ENCODE data around the gene MYEOV.

MYEOV gene

DNA sequence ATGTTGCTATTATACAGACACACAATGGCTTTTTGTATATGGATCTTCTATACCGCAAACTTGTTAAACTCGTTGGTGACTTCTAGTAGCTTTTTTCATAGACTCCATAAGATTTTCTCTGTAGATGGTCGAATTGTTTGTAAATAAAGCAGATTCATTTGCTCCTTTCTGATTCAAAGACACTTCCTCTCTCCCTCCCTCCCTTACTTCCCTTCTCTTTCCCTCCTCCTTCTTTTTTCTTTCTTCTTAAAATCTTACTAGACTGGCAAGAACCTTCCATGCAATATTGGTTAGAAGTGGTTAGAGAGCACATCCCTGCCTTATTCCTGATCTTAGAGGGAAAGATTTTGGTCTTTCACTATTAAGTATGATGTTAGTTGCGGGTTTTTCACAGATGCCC is 36.4 kb downstream of the MYEOV start:
- Histone ChIP-seq H3K79me2 (ENCODE audit: control insufficient read depth, insufficient read depth, low read length, unreplicated experiment) (no peaks in the 10 kb centered on the region), H3K36me3 (ENCODE audit: insufficient read depth, low read length) (no peaks in the 10 kb centered on the region; the same call in 1 of the 2 replicates), H3K4me3 (ENCODE audit: low read depth, low read length) (no peak overlapping the region), H2AFZ (ENCODE audit: low read length, unreplicated experiment) (no peak overlapping the region), H3K4me1 (ENCODE audit: control insufficient read depth, insufficient read depth, low read length, unreplicated experiment) (no peaks in the 10 kb centered on the region), H3K27ac (ENCODE audit: low read depth, low read length) (no peak overlapping the region), H3K27me3 (ENCODE audit: insufficient read depth, low read length) (no peaks in the 10 kb centered on the region)

DNA sequence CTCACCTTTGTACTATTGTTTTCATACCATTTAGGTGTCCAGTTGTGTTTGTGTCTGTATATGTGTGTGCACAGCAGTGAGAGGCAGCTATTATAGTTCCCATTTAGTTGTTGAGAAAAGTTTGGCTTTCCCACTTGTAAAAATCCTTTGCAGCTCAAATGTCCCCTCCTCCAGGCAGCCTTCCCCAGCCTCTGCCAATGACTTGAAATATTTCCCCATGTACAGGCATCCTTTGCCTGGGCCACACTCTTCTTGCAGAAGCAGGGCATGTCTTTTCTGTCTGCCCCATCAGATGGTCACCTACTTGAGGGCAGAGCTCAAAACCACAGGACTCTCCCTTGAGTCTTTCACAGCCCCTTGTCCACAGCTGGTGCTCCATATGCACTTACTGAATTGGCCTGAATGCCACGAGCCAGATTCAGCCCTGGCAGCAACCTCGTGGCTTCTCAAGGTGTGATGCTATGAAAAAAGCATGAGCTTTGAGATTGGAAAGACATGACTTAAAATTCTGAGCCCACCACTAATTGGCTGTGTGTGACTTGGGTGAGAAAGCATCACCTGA is 39.3 kb downstream of the MYEOV start:
- Histone ChIP-seq H3K36me3 (ENCODE audit: insufficient read depth, low read length) (no peaks in the 10 kb centered on the region; the same call in 1 of the 2 replicates), H3K4me3 (ENCODE audit: low read depth, low read length) (no peak overlapping the region), H3K27me3 (ENCODE audit: insufficient read depth, low read length) (no peaks in the 10 kb centered on the region), H3K79me2 (ENCODE audit: control insufficient read depth, insufficient read depth, low read length, unreplicated experiment) (no peaks in the 10 kb centered on the region), H2AFZ (ENCODE audit: low read length, unreplicated experiment) (no peak overlapping the region), H3K4me1 (ENCODE audit: control insufficient read depth, insufficient read depth, low read length, unreplicated experiment) (peaks cover 8% of the 10 kb centered on the region), H3K27ac (ENCODE audit: low read depth, low read length) (no peak overlapping the region)

DNA sequence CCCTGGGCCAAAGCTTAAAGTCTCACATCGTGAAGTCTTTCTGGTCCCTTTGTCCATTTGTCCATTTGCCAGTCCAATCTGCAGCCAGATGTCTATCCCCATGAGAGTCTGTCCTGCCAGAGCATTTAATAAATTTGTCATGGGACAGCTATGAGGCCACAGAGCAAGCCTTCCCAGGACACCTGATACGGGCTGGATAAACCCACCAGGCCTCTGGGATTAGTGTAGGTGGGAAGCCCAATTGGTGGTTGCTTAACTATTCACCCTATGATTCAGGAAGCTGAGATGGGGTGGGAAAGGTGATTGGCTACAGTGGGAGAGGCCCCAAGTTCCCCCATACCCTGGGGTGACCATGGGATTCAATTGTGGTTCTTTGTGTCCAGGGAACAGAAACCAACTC is 39.9 kb downstream of the MYEOV start:
- Histone ChIP-seq H3K4me3 (ENCODE audit: low read depth, low read length) (no peak overlapping the region), H3K36me3 (ENCODE audit: insufficient read depth, low read length) (no peaks in the 10 kb centered on the region; the same call in 1 of the 2 replicates), H3K27me3 (ENCODE audit: insufficient read depth, low read length) (no peaks in the 10 kb centered on the region), H2AFZ (ENCODE audit: low read length, unreplicated experiment) (no peak overlapping the region), H3K79me2 (ENCODE audit: control insufficient read depth, insufficient read depth, low read length, unreplicated experiment) (no peaks in the 10 kb centered on the region), H3K4me1 (ENCODE audit: control insufficient read depth, insufficient read depth, low read length, unreplicated experiment) (peaks cover 8% of the 10 kb centered on the region), H3K27ac (ENCODE audit: low read depth, low read length) (no peak overlapping the region)

DNA sequence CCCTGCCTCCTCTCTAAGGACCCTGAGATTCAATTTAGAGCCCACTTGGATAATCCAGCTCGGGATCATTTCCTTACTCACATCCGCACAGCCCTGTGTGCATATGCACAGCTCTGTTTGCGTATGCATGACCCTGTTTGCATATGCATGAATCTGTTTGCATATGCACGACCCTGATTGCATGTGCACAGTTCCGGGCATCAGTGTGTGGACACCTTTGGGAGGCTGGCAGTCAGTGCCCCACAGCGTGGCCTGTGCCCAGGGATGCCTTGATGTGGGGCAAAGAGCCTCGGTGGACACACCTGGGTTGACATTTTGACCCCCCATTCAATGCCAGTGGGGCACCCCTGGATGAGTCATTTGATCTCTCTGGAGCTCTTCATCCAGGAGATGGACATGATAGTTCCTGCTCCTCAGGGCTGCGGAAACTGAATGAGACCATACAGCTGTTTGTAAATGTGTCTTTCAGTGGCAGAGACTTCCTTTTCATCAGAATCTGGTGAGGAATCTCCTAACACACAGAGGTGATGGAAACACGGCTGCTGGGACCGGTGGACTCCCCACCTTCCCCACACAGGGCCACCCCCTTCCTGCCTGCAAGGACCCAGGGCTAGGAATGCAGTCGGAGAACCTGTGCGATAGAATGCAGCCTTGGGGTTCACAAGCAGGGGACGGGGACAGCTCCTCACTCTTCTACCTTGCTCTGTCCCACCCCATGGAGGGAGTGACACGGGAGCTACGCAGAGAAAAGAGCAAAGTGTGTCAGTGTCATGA is 41.2 kb downstream of the MYEOV start:
- H3K27ac ChIP-seq (ENCODE audit: low read depth, low read length) = no peak overlapping the region
- no peaks in the 10 kb centered on the region; the same call in 1 of the 2 replicates for H3K36me3 ChIP-seq (ENCODE audit: insufficient read depth, low read length)
- no peaks in the 10 kb centered on the region for H3K79me2 ChIP-seq (ENCODE audit: control insufficient read depth, insufficient read depth, low read length, unreplicated experiment)
- H3K4me1 ChIP-seq (ENCODE audit: control insufficient read depth, insufficient read depth, low read length, unreplicated experiment) = peaks cover 8% of the 10 kb centered on the region
- H2AFZ ChIP-seq (ENCODE audit: low read length, unreplicated experiment) = no peak overlapping the region
- no peaks in the 10 kb centered on the region for H3K27me3 ChIP-seq (ENCODE audit: insufficient read depth, low read length)
- H3K4me3 ChIP-seq (ENCODE audit: low read depth, low read length) = no peak overlapping the region

DNA sequence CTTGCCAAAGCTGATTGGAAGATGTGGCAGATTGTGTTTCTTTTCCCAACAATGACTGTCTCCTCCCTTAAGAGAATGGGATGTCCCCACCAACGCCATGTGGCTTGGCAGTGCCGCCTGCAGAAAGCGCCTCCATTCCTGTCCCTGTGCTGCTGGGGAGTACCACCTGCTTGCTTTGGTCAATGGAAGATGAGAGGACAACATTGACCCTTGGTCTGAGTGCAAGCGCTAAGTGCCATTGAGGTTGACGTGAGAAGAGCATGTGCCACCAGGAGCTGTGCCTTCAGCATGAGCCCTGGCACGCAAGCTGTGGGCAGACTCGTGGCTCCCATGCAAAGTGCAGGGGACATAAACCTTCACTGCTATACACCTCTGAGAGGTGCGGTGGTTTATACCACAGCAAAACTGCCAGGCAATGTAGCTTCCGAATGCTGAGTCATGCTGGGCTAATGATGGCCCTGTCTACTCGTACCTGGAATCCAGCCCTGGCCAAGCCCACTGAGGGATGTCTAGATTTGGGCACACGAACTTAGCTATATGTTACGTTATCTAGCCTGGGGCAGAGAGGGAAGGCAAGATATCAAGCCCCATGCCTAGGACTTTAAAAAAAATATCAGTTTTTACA is 41.9 kb downstream of the MYEOV start:
- no peaks in the 10 kb centered on the region; the same call in 1 of the 2 replicates for H3K36me3 ChIP-seq (ENCODE audit: insufficient read depth, low read length)
- H3K79me2 ChIP-seq (ENCODE audit: control insufficient read depth, insufficient read depth, low read length, unreplicated experiment) = no peaks in the 10 kb centered on the region
- no peak overlapping the region for H2AFZ ChIP-seq (ENCODE audit: low read length, unreplicated experiment)
- no peak overlapping the region for H3K27ac ChIP-seq (ENCODE audit: low read depth, low read length)
- no peak overlapping the region for H3K4me3 ChIP-seq (ENCODE audit: low read depth, low read length)
- H3K27me3 ChIP-seq (ENCODE audit: insufficient read depth, low read length) = no peaks in the 10 kb centered on the region
- H3K4me1 ChIP-seq (ENCODE audit: control insufficient read depth, insufficient read depth, low read length, unreplicated experiment) = peaks cover 8% of the 10 kb centered on the region

DNA sequence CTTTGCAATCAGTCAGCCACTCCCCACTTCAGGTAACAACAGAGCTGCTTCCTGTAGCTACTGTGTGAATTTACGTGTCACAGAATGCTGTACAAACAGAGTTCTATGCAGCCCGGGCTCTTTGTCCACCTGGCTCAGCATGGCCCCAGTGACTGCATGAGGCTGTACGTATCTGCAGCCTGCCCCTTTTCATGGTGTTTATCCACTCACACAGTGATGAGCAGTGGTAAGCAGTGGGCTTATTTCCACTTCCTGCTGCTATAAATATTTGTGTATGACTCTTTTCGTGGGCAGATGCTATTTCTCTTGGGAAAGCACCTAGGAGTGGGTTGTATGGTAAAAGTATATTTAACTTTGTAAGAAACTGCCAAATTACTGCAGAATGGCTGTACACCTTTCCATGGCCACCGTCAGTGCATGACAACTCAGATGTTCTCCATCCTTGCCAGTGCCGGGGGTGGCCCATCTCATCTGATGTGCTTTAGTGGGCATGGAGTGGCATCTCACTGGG is 43.3 kb downstream of the MYEOV start:
- Histone ChIP-seq H3K4me1 (ENCODE audit: control insufficient read depth, insufficient read depth, low read length, unreplicated experiment) (peaks cover 8% of the 10 kb centered on the region), H3K79me2 (ENCODE audit: control insufficient read depth, insufficient read depth, low read length, unreplicated experiment) (no peaks in the 10 kb centered on the region), H3K27me3 (ENCODE audit: insufficient read depth, low read length) (no peaks in the 10 kb centered on the region), H3K36me3 (ENCODE audit: insufficient read depth, low read length) (no peaks in the 10 kb centered on the region; the same call in 1 of the 2 replicates), H3K4me3 (ENCODE audit: low read depth, low read length) (no peak overlapping the region), H3K27ac (ENCODE audit: low read depth, low read length) (no peak overlapping the region), H2AFZ (ENCODE audit: low read length, unreplicated experiment) (no peak overlapping the region)

DNA sequence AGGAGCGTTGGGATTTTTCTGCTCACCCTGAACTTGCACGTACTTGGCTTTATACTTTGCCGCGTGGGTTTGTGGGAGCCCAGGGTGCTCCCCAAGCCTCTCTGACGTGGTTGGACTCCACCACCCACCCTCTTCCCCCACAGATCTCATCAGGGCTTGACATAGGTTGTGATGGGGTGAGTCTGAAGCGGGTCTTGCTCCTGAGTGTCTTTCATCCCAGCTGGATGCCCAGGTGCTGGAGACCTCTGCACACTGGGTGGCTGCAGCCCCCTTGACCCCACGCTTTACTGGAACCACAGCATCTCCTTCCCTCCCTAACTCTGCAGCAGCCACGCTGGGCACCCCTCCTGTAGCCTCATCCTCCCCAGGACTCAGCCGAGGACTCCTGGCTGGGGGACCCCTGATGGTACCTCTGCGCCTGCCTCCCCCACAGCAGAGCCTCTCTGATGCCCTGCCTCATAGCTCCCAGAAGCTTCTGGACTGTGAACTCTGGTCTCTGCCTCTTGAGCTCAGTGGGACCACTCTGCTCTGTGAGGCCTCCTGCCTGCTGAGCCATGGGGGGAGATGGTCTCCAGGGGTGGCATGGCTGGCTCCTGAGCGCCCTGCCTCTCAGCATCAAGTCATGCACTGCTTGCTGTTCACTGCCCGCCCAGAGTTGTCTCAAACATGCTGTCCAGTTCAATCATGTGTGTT is 45.2 kb downstream of the MYEOV start:
- H3K36me3 ChIP-seq (ENCODE audit: insufficient read depth, low read length) = no peaks in the 10 kb centered on the region
- no peaks in the 10 kb centered on the region for H3K27me3 ChIP-seq (ENCODE audit: insufficient read depth, low read length)
- peaks cover 8% of the 10 kb centered on the region for H3K4me1 ChIP-seq (ENCODE audit: control insufficient read depth, insufficient read depth, low read length, unreplicated experiment)
- H2AFZ ChIP-seq (ENCODE audit: low read length, unreplicated experiment) = no peak overlapping the region
- H3K27ac ChIP-seq (ENCODE audit: low read depth, low read length) = no peak overlapping the region
- no peak overlapping the region for H3K4me3 ChIP-seq (ENCODE audit: low read depth, low read length)
- no peaks in the 10 kb centered on the region for H3K79me2 ChIP-seq (ENCODE audit: control insufficient read depth, insufficient read depth, low read length, unreplicated experiment)

DNA sequence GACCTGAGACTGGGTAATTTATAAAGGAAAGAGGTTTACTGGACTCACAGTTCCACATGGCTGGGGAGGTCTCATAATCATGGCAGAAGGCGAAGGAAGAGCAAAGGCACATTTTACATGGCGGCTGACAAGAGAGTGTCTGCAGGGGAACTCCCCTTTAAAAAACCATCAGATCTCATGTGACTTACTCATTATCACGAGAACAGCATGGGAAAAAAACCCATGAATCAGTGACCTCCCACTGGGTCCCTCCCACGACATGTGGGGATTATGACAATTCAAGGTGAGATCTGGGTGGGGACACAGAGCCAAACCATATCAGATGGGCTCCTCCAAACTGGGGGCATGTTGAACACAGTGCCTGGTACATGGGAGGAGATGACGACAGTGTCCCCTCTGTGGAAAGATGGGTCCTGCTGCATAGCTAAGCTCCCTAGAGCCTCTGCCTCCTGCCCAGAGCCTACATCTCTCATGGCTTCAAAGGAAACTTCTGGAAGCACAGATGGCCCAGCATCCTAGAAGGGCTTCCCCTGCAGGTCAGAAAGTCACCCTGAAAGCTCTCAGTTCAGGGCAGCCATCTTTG is 46.1 kb downstream of the MYEOV start:
- no peaks in the 10 kb centered on the region for H3K79me2 ChIP-seq (ENCODE audit: control insufficient read depth, insufficient read depth, low read length, unreplicated experiment)
- no peaks in the 10 kb centered on the region for H3K27me3 ChIP-seq (ENCODE audit: insufficient read depth, low read length)

DNA sequence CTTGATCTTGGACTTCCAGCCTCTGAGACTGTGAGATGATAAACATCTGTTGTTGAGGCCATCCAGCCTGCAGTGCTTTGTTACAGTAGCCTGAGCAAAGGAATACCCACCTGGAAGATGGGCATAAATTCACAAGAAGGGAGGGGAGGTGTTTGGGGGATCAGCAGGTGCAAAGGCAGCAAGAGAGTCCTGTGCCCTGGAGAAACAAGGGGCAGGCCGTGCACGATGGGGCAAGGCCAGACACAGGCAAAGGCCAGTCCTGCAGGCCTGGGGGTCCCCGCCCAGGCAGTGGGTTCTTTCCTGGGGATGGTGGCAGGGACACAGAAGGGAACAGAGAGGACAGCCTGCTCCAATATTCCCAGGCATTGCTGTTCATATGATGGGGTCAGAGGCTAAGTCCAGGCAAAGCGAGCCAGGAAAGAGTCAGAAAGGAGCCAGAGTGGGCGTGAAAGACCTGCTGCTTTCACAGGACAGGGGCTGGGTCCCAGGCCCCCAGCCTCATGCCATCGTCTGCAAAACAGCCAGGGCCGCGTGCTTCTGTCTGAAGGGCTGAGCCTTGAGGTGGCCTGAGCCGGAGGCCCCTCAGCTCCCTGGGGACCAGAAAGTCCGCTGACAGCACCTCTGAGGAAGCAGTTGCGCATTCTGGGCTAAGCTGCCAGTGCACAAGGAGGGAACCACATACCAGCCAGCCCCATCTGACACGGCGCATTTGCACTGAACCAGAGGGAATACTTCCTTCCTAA is 48.8 kb downstream of the MYEOV start:
- no peaks in the 10 kb centered on the region for H3K27me3 ChIP-seq (ENCODE audit: insufficient read depth, low read length)
- no peaks in the 10 kb centered on the region for H3K36me3 ChIP-seq (ENCODE audit: insufficient read depth, low read length)
- no peak overlapping the region for H3K4me3 ChIP-seq (ENCODE audit: low read depth, low read length)
- H3K27ac ChIP-seq (ENCODE audit: low read depth, low read length) = no peak overlapping the region
- H3K4me1 ChIP-seq (ENCODE audit: control insufficient read depth, insufficient read depth, low read length, unreplicated experiment) = peaks cover under 1% of the 10 kb centered on the region
- no peaks in the 10 kb centered on the region for H3K79me2 ChIP-seq (ENCODE audit: control insufficient read depth, insufficient read depth, low read length, unreplicated experiment)
- H2AFZ ChIP-seq (ENCODE audit: low read length, unreplicated experiment) = no peak overlapping the region

More for the DNA sequence above, 46.1 kb downstream of the MYEOV start:
- Histone ChIP-seq H2AFZ (ENCODE audit: low read length, unreplicated experiment) (no peak overlapping the region), H3K4me1 (ENCODE audit: control insufficient read depth, insufficient read depth, low read length, unreplicated experiment) (peaks cover 8% of the 10 kb centered on the region), H3K4me3 (ENCODE audit: low read depth, low read length) (no peak overlapping the region), H3K27ac (ENCODE audit: low read depth, low read length) (no peak overlapping the region), H3K36me3 (ENCODE audit: insufficient read depth, low read length) (no peaks in the 10 kb centered on the region)

Data from ACC112 (cell line).